ENCODE measurements around the gene NTF3. TPM values are rescaled to one million over a fixed set of nuclear protein-coding genes. Genes with fewer than 3 reads are reported as not detected.

NTF3 gene
- total and polyA plus RNA-seq, 12 donors: 0.20 to 2.2 (median 0.79) TPM; not detected in 1

- H3K27ac ChIP-seq: no peak overlapping the region
- ATAC-seq: no peak
- H3K27me3 ChIP-seq: peaks cover 0 to 12% (median 0%) of the 10 kb centered on the region in 7 donors
- H3K36me3 ChIP-seq: no peaks in the 10 kb centered on the region
- no peak for TF ChIP-seq CTCF (IDR thresholded peaks at IDR 0.05)
- no peaks in the 10 kb centered on the region for H3K9me3 ChIP-seq
- intact Hi-C loops (cut with DNase I): no loop called here
- H3K4me1 ChIP-seq: peaks cover 0 to 30% (median 4%) of the 10 kb centered on the region in 9 donors
- no peak for DNase-seq
- WGBS, 2 donors: 67 to 78% methylated on average over 2 of the region's 2 CpGs
- H3K4me3 ChIP-seq: no peak overlapping the region
Observed at GRCh38 chr12:5470703-5471102, 38.8 kb downstream of the NTF3 start.

GRCh38 chr12:5473076-5473782 is 41.3 kb downstream of the NTF3 start:
- TF ChIP-seq CTCF (IDR thresholded peaks at IDR 0.05): no peak
- intact Hi-C loops (cut with DNase I): no loop called here
- ATAC-seq: peak in 7 of 8 donors; percentile 39 to 71 (median 55)
- 62 to 73% methylated on average over 6 of the region's 6 CpGs for WGBS, 2 donors
- H3K9me3 ChIP-seq: no peaks in the 10 kb centered on the region
- peaks cover 0 to 8% (median 0%) of the 10 kb centered on the region in 7 donors for H3K27me3 ChIP-seq
- no peak overlapping the region for H3K4me3 ChIP-seq
- no peak overlapping the region for H3K27ac ChIP-seq
- H3K4me1 ChIP-seq: peaks cover 0 to 21% (median 0%) of the 10 kb centered on the region in 9 donors
- H3K36me3 ChIP-seq: no peaks in the 10 kb centered on the region
- no peak for DNase-seq

- ATAC-seq (no peak), DNase-seq (no peak)
- peaks cover 0 to 21% (median 0%) of the 10 kb centered on the region in 9 donors for H3K4me1 ChIP-seq
- intact Hi-C loops (cut with DNase I): no loop called here
- WGBS, 2 donors: 88 to 96% methylated on average over 2 of the region's 2 CpGs
- TF ChIP-seq CTCF (IDR thresholded peaks at IDR 0.05): no peak
- H3K27ac ChIP-seq: no peak overlapping the region
- H3K27me3 ChIP-seq: peaks cover 0 to 8% (median 0%) of the 10 kb centered on the region in 7 donors
- H3K4me3 ChIP-seq: no peak overlapping the region
- H3K9me3 ChIP-seq: no peaks in the 10 kb centered on the region
- H3K36me3 ChIP-seq: no peaks in the 10 kb centered on the region
Observed at GRCh38 chr12:5473783-5474116, 41.8 kb downstream of the NTF3 start.

- H3K36me3 ChIP-seq: no peaks in the 10 kb centered on the region
- ATAC-seq: no peak
- peaks cover 0 to 10% (median 0%) of the 10 kb centered on the region in 9 donors for H3K4me1 ChIP-seq
- TF ChIP-seq CTCF (IDR thresholded peaks at IDR 0.05): no peak
- H3K27ac ChIP-seq: no peak overlapping the region
- H3K27me3 ChIP-seq: peaks cover 0 to 20% (median 0%) of the 10 kb centered on the region in 7 donors
- DNase-seq: no peak
- H3K4me3 ChIP-seq: no peak overlapping the region
- 90 to 92% methylated on average over 6 of the region's 6 CpGs for WGBS, 2 donors
- no peaks in the 10 kb centered on the region for H3K9me3 ChIP-seq
- intact Hi-C loops (cut with DNase I): no loop called here
Observed at GRCh38 chr12:5476356-5476755, 44.4 kb downstream of the NTF3 start.

All from heart right ventricle (tissue), 16 donors.